Smooth muscle cell (in vitro differentiated cells): ENCODE results near the gene CDH13. TPM values are rescaled to one million over a fixed set of nuclear protein-coding genes. Genes with fewer than 3 reads are reported as not detected.

Source experiments
- DNase-seq: peaks from one replicate; lab custom pipeline; 2025; ENCODE audit not compliant: unreplicated experiment; lab: John Stamatoyannopoulos, UW
- H2AFZ ChIP-seq: fragments of 200-600 bp; sonication (generic); 2 replicates; pipeline ENCODE4 v1.6.0; 2016; ENCODE audit warnings: antibody characterized with exemption, low read depth, mild to moderate bottlenecking
- H3F3A ChIP-seq: fragments of 200-600 bp; sonication (generic); 2 replicates; pipeline ENCODE4 v1.6.0; 2017; ENCODE audit warnings: antibody characterized with exemption, low read depth
- H3K27ac ChIP-seq: fragments of 200-600 bp; sonication (generic); 2 replicates; pipeline ENCODE4 v1.5.1; 2016; ENCODE audit warnings: low read depth, mild to moderate bottlenecking
- H3K27me3 ChIP-seq: fragments of 200-600 bp; sonication (generic); 2 replicates; pipeline ENCODE4 v1.6.1; 2016; ENCODE audit warnings: low read depth, mild to moderate bottlenecking
- H3K36me3 ChIP-seq: fragments of 200-600 bp; sonication (generic); 2 replicates; pipeline ENCODE4 v1.5.1; 2016; ENCODE audit warnings: low read depth
- H3K4me1 ChIP-seq: fragments of 200-600 bp; sonication (generic); 2 replicates; pipeline ENCODE4 v1.5.1; 2016; ENCODE audit warnings: low read depth
- H3K4me2 ChIP-seq: fragments of 200-600 bp; sonication (generic); 2 replicates; pipeline ENCODE4 v1.6.0; 2016; ENCODE audit warnings: mild to moderate bottlenecking
- H3K4me3 ChIP-seq: fragments of 200-600 bp; sonication (generic); 2 replicates; pipeline ENCODE4 v1.5.1; 2016; ENCODE audit warnings: mild to moderate bottlenecking
- H3K79me2 ChIP-seq: fragments of 200-600 bp; sonication (generic); 2 replicates; pipeline ENCODE4 v1.6.0; 2016; ENCODE audit warnings: low read depth, mild to moderate bottlenecking
- H3K9ac ChIP-seq: fragments of 200-600 bp; sonication (generic); 2 replicates; pipeline ENCODE4 v1.6.0; 2016; ENCODE audit warnings: low read depth
- H3K9me3 ChIP-seq: fragments of 200-600 bp; sonication (generic); replicated peaks from 2 replicates; pipeline ENCODE4 v1.5.1; 2016; ENCODE audit warnings: low read depth
- H4K20me1 ChIP-seq: fragments of 200-600 bp; sonication (generic); 2 replicates; pipeline ENCODE4 v1.6.0; 2016; ENCODE audit warnings: low read depth
- CTCF ChIP-seq: fragments of 200-600 bp; sonication (generic); IDR thresholded peaks from 2 replicates; pipeline ENCODE4 v1.5.1; 2017; ENCODE audit warnings: borderline replicate concordance, mild to moderate bottlenecking, antibody characterized with exemption; ENCODE audit not compliant: insufficient read depth, poor library complexity, severe bottlenecking
- WGBS: methylation state at CpG from one replicate; pipeline ENCODE4 v1.1.7; 2016; ENCODE audit warnings: low lambda C conversion rate; 5-methylcytosine and 5-hydroxymethylcytosine counted together
- polyA plus RNA-seq: library from polyadenylated mRNA; unstranded; fragments of >200 nt; fragmentation: Nextera tagmentation; extraction: Ambion mirVana; gene quantifications from 2 replicates; pipeline ENCODE4 v1.2.1, GENCODE V29; 2016
- total RNA-seq: library from RNA; depleted of rRNA; stranded (reverse); fragments of >200 nt; gene quantifications from 2 replicates; pipeline ENCODE4 v1.2.3, GENCODE V29; 2014

Gene CDH13
- total and polyA plus RNA-seq, 2 experiments from 2014 or later = 12.1 to 32.2 TPM

- no peak for DNase-seq
Measured at GRCh38 chr16:83624429-83625120, 997.8 kb downstream of the CDH13 start.

DNA sequence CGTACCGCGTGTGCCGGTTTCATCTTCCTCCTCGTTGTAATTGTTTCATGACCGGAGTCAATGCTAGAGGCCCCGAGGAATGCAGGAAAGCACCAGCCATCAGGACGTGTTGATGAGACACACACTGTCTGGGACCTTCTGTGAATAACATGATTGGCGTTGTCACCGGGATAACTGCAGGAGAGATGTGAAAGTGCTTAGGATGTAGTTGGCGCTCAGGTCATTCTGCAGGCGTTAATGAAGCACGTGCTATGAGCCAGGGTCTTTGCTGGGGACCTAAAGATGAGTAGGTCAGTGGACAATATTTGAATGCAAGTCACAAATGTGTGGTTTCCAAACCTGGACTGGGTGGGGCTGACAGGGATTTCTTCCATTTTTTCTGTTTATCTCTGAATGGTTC is 999.4 kb downstream of the CDH13 start:
- Histone ChIP-seq H3K36me3 (no peaks in the 10 kb centered on the region), H3F3A (no peaks in the 10 kb centered on the region), H3K27ac (no peak overlapping the region), H3K4me3 (no peak overlapping the region), H3K4me1 (no peaks in the 10 kb centered on the region), H3K79me2 (no peaks in the 10 kb centered on the region), H2AFZ (no peak overlapping the region), H4K20me1 (no peaks in the 10 kb centered on the region), H3K4me2 (no peak overlapping the region), H3K27me3 (no peaks in the 10 kb centered on the region), H3K9me3 (no peaks in the 10 kb centered on the region), H3K9ac (no peak overlapping the region)
- DNase-seq = no peak
- WGBS = 92% methylated on average over 13 of the region's 13 CpGs
- no peak for TF ChIP-seq CTCF

More at GRCh38 chr16:83624429-83625120, 997.8 kb downstream of the CDH13 start:
- H3K9me3 ChIP-seq = no peaks in the 10 kb centered on the region
- H3K79me2 ChIP-seq = no peaks in the 10 kb centered on the region
- H3K4me2 ChIP-seq = no peak overlapping the region
- WGBS = 88% methylated on average over 11 of the region's 11 CpGs
- no peak overlapping the region for H3K4me3 ChIP-seq
- H3K9ac ChIP-seq = no peak overlapping the region
- no peak for TF ChIP-seq CTCF
- no peaks in the 10 kb centered on the region for H3K27me3 ChIP-seq
- no peak overlapping the region for H2AFZ ChIP-seq
- no peaks in the 10 kb centered on the region for H3K36me3 ChIP-seq
- no peaks in the 10 kb centered on the region for H3K4me1 ChIP-seq
- no peak overlapping the region for H3K27ac ChIP-seq
- H3F3A ChIP-seq = no peaks in the 10 kb centered on the region
- H4K20me1 ChIP-seq = no peaks in the 10 kb centered on the region

GRCh38 chr16:83626676-83627075 is 999.9 kb downstream of the CDH13 start:
- Histone ChIP-seq H3K36me3 (no peaks in the 10 kb centered on the region), H3K79me2 (no peaks in the 10 kb centered on the region), H3K4me2 (no peak overlapping the region), H3K9ac (no peak overlapping the region), H2AFZ (no peak overlapping the region), H3K27ac (no peak overlapping the region), H3K4me1 (no peaks in the 10 kb centered on the region), H3K9me3 (no peaks in the 10 kb centered on the region), H3K27me3 (no peaks in the 10 kb centered on the region), H3K4me3 (no peak overlapping the region), H4K20me1 (no peaks in the 10 kb centered on the region), H3F3A (no peaks in the 10 kb centered on the region)
- no peak for TF ChIP-seq CTCF
- WGBS = 96% methylated on average over 13 of the region's 13 CpGs
- no peak for DNase-seq

- H3F3A ChIP-seq = no peaks in the 10 kb centered on the region
- H3K4me1 ChIP-seq = no peaks in the 10 kb centered on the region
- no peak overlapping the region for H3K4me2 ChIP-seq
- no peak overlapping the region for H3K9ac ChIP-seq
- H3K36me3 ChIP-seq = no peaks in the 10 kb centered on the region
- over 99% methylated on average over 7 of the region's 7 CpGs for WGBS
- H3K9me3 ChIP-seq = no peaks in the 10 kb centered on the region
- H3K79me2 ChIP-seq = no peaks in the 10 kb centered on the region
- no peak overlapping the region for H3K27ac ChIP-seq
- no peak overlapping the region for H2AFZ ChIP-seq
- DNase-seq = no peak
- H3K4me3 ChIP-seq = no peak overlapping the region
- no peaks in the 10 kb centered on the region for H4K20me1 ChIP-seq
- no peak for TF ChIP-seq CTCF
- no peaks in the 10 kb centered on the region for H3K27me3 ChIP-seq
Measured at GRCh38 chr16:83627996-83628395, 1001.2 kb downstream of the CDH13 start.
